ENCODE measurements around the gene ASPM. TPM values are rescaled to one million over a fixed set of nuclear protein-coding genes. Genes with fewer than 3 reads are reported as not detected.

ASPM gene
- total RNA-seq (ENCODE audit: low replicate concordance): 13.0 and 38.6 TPM in 2 replicates
- long read RNA-seq, partial matches to known transcripts: 19 of 24 reads
- long read RNA-seq, other reads (novel, unspliced or antisense): 5 of 24 reads

- TF ChIP-seq CTCF (conservative IDR thresholded peaks at IDR 0.05): no peak
- Mint-ChIP-seq H3K27me3 (no peaks in the 10 kb centered on the region), H3K9me3 (no peaks in the 10 kb centered on the region), H3K27ac (peak within 1 kb of the TSS; percentile 91), H3K4me3 (peak within 1 kb of the TSS; percentile 96), H3K36me3 (peaks cover 17% of the 10 kb centered on the region), H3K4me1 (ENCODE audit: unreplicated experiment) (peaks cover 20% of the 10 kb centered on the region)
- DNase-seq (ENCODE audit: extremely low spot score, unreplicated experiment): peak; percentile 92
These were observed at the start of gene ASPM for GRCh38 chr1:197146101-197147095. Gene ASPM, minus strand, starts transcription at chr1:197146669. Its CDS starts 232 bp downstream, at chr1:197146437.

- Mint-ChIP-seq H3K4me1 (ENCODE audit: unreplicated experiment) (peaks cover 38% of the 10 kb centered on the region), H3K4me3 (no peak overlapping the region), H3K9me3 (no peaks in the 10 kb centered on the region), H3K27me3 (no peaks in the 10 kb centered on the region), H3K36me3 (peaks cover 22% of the 10 kb centered on the region), H3K27ac (no peak overlapping the region)
- no peak for TF ChIP-seq CTCF (conservative IDR thresholded peaks at IDR 0.05)
- DNase-seq (ENCODE audit: extremely low spot score, unreplicated experiment): no peak
These were observed 48.6 kb upstream of the ASPM start for GRCh38 chr1:197195100-197195499.

GRCh38 chr1:197184190-197184589 is 37.7 kb upstream of the ASPM start:
- TF ChIP-seq CTCF (conservative IDR thresholded peaks at IDR 0.05): no peak
- H3K36me3 Mint-ChIP-seq: peaks cover 31% of the 10 kb centered on the region
- H3K27ac Mint-ChIP-seq: no peak overlapping the region
- no peaks in the 10 kb centered on the region for H3K27me3 Mint-ChIP-seq
- H3K4me1 Mint-ChIP-seq (ENCODE audit: unreplicated experiment): no peaks in the 10 kb centered on the region
- DNase-seq (ENCODE audit: extremely low spot score, unreplicated experiment): no peak
- no peak overlapping the region for H3K4me3 Mint-ChIP-seq
- H3K9me3 Mint-ChIP-seq: no peaks in the 10 kb centered on the region

- no peak overlapping the region for H3K4me3 Mint-ChIP-seq
- peaks cover 33% of the 10 kb centered on the region for H3K36me3 Mint-ChIP-seq
- no peak for DNase-seq (ENCODE audit: extremely low spot score, unreplicated experiment)
- H3K27me3 Mint-ChIP-seq: no peaks in the 10 kb centered on the region
- no peaks in the 10 kb centered on the region for H3K9me3 Mint-ChIP-seq
- H3K4me1 Mint-ChIP-seq (ENCODE audit: unreplicated experiment): no peaks in the 10 kb centered on the region
- H3K27ac Mint-ChIP-seq: no peak overlapping the region
- no peak for TF ChIP-seq CTCF (conservative IDR thresholded peaks at IDR 0.05)
These were observed 36.8 kb upstream of the ASPM start for GRCh38 chr1:197183195-197183748.

GRCh38 chr1:197182716-197183115 is 36.2 kb upstream of the ASPM start:
- Mint-ChIP-seq H3K27me3 (no peaks in the 10 kb centered on the region), H3K27ac (no peak overlapping the region), H3K4me1 (ENCODE audit: unreplicated experiment) (no peaks in the 10 kb centered on the region), H3K4me3 (no peak overlapping the region), H3K9me3 (no peaks in the 10 kb centered on the region), H3K36me3 (peaks cover 28% of the 10 kb centered on the region)
- no peak for TF ChIP-seq CTCF (conservative IDR thresholded peaks at IDR 0.05)
- no peak for DNase-seq (ENCODE audit: extremely low spot score, unreplicated experiment)

All from type B pancreatic cell (in vitro differentiated cells).